Left colon (tissue), 2 donors: ENCODE measurements around the gene SLF1. TPM values are rescaled to one million over a fixed set of nuclear protein-coding genes. Genes with fewer than 3 reads are reported as not detected.

Source experiments
- ATAC-seq: fragments of 200-7000 bp; cut with Tn5 transposase; one replicate; pipeline ENCODE4 v1.9.1; 2020; ENCODE audit warnings: mild to moderate bottlenecking, moderate library complexity
- DNase-seq, 2 donors: peaks; one replicate each; pipeline ENCODE4 v3.0.0-alpha.2; 2020
- intact Hi-C, 2 donors: fragments of 100-400 bp; cut with DNase I in 1 of 2; cut with micrococcal nuclease in 1 of 2; formaldehyde crosslinking; loops; one replicate each; pipeline versions ENCODE4 v1.11.2 to v1.14.0; 2022; cut with DNase I, micrococcal nuclease
- total RNA-seq, 2 donors: library from RNA; stranded (reverse); fragmentation: NEBNext Ultra II Directional; extraction: Animal tissue kit (Norgen Biotek cat#: 25700); gene quantifications; one replicate each; pipeline ENCODE4 v1.2.1, GENCODE V29; 2021
- donor health status: DM: no; HTN: no; CAD: no.
- donor health status: DM: yes; HTN: yes; CAD: no.

SLF1 gene
- total RNA-seq, 2 donors from 2014 or later = 4.2 to 5.1 TPM

GRCh38 chr5:94649874-94650273, 31.4 kb downstream of the SLF1 start:
- ATAC-seq (peak; percentile 91), DNase-seq (no peak)
- intact Hi-C loops = no loop called here

GRCh38 chr5:94658272-94658671, 39.8 kb downstream of the SLF1 start:
- intact Hi-C loops = no loop called here
- DNase-seq (no peak), ATAC-seq (no peak)

GRCh38 chr5:94660506-94660905, 42.0 kb downstream of the SLF1 start:
- intact Hi-C loops = no loop called here
- DNase-seq = no peak
- ATAC-seq = no peak

GRCh38 chr5:94661086-94661485, 42.6 kb downstream of the SLF1 start:
- DNase-seq (no peak), ATAC-seq (no peak)
- intact Hi-C loops = no loop called here

GRCh38 chr5:94667937-94668336, 49.5 kb downstream of the SLF1 start:
- DNase-seq = no peak
- no peak for ATAC-seq
- intact Hi-C loops = no loop called here

- intact Hi-C loops = no loop called here
- no peak for ATAC-seq
- no peak for DNase-seq
These were observed 52.3 kb downstream of the SLF1 start for GRCh38 chr5:94670726-94671125.

- intact Hi-C loops = no loop called here
- DNase-seq = no peak
- ATAC-seq = no peak
These were observed 54.3 kb downstream of the SLF1 start for GRCh38 chr5:94672746-94673145.

GRCh38 chr5:94674490-94675382, 56.3 kb downstream of the SLF1 start:
- intact Hi-C loops = no loop called here
- no peak for ATAC-seq
- DNase-seq = no peak

- DNase-seq = no peak
- intact Hi-C loops = no loop called here
- no peak for ATAC-seq
These were observed 57.6 kb downstream of the SLF1 start for GRCh38 chr5:94675965-94676618.

- ATAC-seq (no peak), DNase-seq (no peak)
- intact Hi-C loops = no loop called here
These were observed 64.5 kb downstream of the SLF1 start for GRCh38 chr5:94682814-94683520.

- no peak for DNase-seq
- no peak for ATAC-seq
- intact Hi-C loops = no loop called here
These were observed 71.4 kb downstream of the SLF1 start for GRCh38 chr5:94689908-94690307.

- DNase-seq (no peak), ATAC-seq (no peak)
- intact Hi-C loops = no loop called here
These were observed 72.3 kb downstream of the SLF1 start for GRCh38 chr5:94690778-94691177.

GRCh38 chr5:94691291-94691690, 72.8 kb downstream of the SLF1 start:
- ATAC-seq (no peak), DNase-seq (no peak)
- intact Hi-C loops = no loop called here

GRCh38 chr5:94691949-94692348, 73.5 kb downstream of the SLF1 start:
- no peak for DNase-seq
- intact Hi-C loops = no loop called here
- ATAC-seq = no peak

- no peak for DNase-seq
- intact Hi-C loops = no loop called here
- ATAC-seq = no peak
These were observed 74.1 kb downstream of the SLF1 start for GRCh38 chr5:94692581-94692980.

- DNase-seq = no peak
- intact Hi-C loops = no loop called here
- ATAC-seq = peak; percentile 80
These were observed 74.8 kb downstream of the SLF1 start for GRCh38 chr5:94693043-94693822.

GRCh38 chr5:94693845-94694370, 75.4 kb downstream of the SLF1 start:
- intact Hi-C loops = no loop called here
- DNase-seq = no peak
- no peak for ATAC-seq

- intact Hi-C loops = no loop called here
- ATAC-seq (no peak), DNase-seq (no peak)
These were observed 76.2 kb downstream of the SLF1 start for GRCh38 chr5:94694671-94695070.

- DNase-seq = no peak
- ATAC-seq = no peak
- intact Hi-C loops = no loop called here
These were observed 79.7 kb downstream of the SLF1 start for GRCh38 chr5:94698197-94698596.
